Measurements from ENCODE around the gene KLK10.

DNA sequence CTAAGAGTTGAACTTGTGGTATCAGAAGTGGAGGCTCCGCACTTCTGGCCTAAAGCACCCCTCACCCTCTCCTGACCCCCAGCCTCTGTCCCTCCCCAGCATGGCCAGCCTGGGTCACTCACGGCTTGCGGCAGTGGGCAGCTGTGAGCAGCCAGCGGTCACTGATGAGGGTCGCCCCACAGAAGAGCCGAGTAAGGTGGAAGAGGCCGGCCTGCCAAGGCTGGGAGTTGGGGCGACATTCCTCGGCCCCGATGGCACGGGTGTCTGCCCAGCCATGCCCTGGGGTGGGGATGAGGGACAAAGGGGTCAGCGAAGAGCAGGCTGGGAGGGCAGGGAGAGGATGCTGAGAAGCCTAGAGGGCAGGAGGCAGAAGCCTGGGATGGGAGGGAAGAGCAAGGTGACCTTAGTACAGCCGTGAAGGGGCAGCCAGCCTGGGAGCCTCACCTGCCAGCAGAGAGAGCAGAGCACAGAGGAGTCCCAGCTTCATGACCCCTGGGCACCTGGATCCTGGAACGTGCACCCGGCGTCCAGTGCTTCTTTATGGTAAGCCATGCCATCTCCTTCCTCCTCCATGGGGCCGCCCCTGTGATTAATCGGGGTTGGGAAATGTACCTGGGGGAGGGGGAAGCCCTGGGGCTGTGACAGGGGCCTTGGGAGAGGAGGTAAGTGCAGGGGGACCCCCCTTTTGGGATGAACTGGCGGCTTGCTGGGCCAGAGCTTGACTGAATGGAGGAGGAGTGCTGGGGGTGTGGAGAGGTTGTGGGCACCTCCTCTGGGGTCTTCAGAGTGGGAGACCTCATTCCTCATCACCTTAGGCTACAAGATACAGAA lies 10.2 kb downstream of the KLK10 start:
- TF ChIP-seq CTCF (IDR thresholded peaks at IDR 0.05) (no peak), KAT7 (CRISPR knock-in tag; IDR thresholded peaks at IDR 0.05; ENCODE audit: borderline replicate concordance) (no peak), ZNF232 (CRISPR knock-in tag; IDR thresholded peaks at IDR 0.05) (no peak)

Data from WTC11 (cell line).